CD4-positive, alpha-beta T cell treated with Interleukin-21 for 1 hour (primary cell): ENCODE measurements around the gene COPG2.
"Not testable (repeated sequence)": the region's sequence is repeated elsewhere in the genome, so short reads cannot be mapped to it uniquely, and the experiment has no call there.

Source experiments
- DNase-seq: peaks from one replicate; pipeline ENCODE4 v3.0.0-alpha.2; 2020

COPG2 gene

GRCh38 chr7:130649004-130649790 lies 19.4 kb downstream of the COPG2 start:
- no peak for DNase-seq

GRCh38 chr7:130648580-130648979 lies 20.0 kb downstream of the COPG2 start:
- DNase-seq = no peak

- DNase-seq = no peak
Measured at GRCh38 chr7:130642383-130642782, 26.2 kb downstream of the COPG2 start.

- no peak for DNase-seq
Measured at GRCh38 chr7:130641497-130641896, 27.1 kb downstream of the COPG2 start.

DNA sequence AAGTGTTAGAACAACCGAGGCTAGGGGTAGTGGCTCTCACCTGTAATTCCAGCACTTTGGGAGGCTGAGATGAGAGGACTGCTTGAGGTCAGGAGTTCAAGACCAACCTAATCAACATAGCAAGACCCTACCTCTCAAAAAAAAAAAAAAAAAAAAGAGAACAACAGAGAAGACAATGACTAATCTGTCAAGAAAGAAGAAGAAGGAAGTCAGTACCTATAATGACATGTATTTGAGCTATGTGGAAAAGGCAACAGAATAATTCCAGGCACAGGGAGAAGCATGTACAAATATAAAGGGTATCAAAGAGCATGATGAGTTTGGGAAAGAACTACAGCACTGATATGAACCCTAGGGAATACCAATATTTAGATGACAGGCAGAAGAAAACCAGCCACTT lies 27.5 kb downstream of the COPG2 start:
- DNase-seq = no peak

- no peak for DNase-seq
Measured at GRCh38 chr7:130639388-130639787, 29.2 kb downstream of the COPG2 start.

GRCh38 chr7:130632111-130632510 lies 36.4 kb downstream of the COPG2 start:
- no peak for DNase-seq

DNA sequence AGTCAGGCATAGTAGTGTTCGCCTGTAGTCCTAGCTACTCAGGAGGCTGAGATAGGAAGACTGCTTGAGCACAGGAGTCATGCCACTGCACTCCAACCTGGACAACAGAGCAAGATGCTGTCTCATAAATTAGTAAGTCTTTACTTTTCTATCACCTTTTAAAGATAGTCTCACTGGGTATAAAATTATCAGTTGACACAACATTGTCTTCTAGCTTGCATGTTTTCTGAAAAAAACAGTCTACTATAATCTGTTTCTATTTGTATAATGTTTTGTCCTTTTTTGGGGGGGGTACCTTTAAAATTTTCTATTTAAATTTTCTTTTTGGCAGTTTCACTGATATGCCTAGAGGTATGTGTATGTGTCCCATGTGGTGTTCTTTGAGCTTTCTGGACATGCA lies 39.6 kb downstream of the COPG2 start:
- DNase-seq = no peak

GRCh38 chr7:130627775-130628174 lies 40.8 kb downstream of the COPG2 start:
- DNase-seq = no peak

GRCh38 chr7:130622866-130623265 lies 45.7 kb downstream of the COPG2 start:
- no peak for DNase-seq

DNA sequence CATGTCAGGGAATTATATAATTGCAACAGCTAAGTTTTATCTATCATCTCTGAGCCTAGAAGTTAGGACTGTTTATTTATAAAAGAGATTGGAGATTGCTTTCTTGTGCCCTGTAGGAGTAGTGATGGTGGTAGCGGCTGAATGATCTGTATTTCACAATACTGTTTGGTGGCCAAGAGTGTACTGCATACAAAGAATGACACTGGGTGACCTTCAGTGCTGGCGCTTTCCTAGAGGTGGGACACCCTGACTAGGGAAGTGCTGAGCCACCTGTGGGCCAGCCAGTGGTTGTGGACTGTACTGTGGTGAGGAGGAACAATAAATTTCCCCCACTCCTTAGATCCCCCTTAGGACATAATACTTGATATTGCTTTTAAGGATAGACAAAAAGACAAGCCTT lies 53.0 kb downstream of the COPG2 start:
- no peak for DNase-seq

GRCh38 chr7:130614449-130614848 lies 54.1 kb downstream of the COPG2 start:
- no peak for DNase-seq

DNA sequence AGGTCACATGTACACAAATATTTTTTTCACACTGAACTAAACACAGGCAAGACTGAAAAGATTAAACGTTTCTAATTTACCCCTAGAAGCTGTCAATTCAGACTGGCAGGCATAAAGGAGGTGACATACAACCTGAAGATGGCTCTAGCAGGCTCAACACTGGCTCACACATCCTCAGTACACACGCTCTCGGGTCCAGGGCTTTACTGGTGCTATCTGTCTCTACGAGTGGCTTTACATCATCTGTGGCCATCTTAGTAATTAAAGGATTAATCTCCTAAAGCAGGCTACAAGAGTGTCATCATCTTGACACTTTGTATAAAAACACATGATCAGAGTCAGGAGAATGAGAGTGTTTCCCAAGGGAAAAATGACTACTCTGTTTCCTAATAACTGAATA lies 57.3 kb downstream of the COPG2 start:
- no peak for DNase-seq

GRCh38 chr7:130607066-130607465 lies 61.5 kb downstream of the COPG2 start:
- DNase-seq = not testable (repeated sequence)

GRCh38 chr7:130606161-130606560 lies 62.4 kb downstream of the COPG2 start:
- DNase-seq = no peak

DNA sequence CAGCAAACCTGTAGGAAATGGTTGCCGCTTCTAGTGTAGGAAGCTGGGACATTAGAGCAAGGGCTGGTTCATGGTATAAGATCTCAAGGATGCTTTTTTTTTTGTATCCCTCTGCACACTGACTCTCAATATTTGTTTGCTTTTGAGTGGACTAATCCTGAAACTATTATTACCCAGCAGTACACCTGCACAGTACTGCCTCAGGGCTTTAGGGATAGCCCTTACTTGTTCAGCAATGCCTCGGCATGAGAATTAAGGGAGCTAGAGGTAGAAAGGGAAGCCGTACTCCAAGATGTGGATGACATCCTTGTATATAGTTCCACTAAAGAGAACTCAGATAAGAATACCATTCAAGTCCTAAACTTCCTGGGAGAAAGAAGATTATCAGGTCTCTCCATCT lies 70.5 kb downstream of the COPG2 start:
- DNase-seq = no peak

GRCh38 chr7:130595986-130596385 lies 72.6 kb downstream of the COPG2 start:
- no peak for DNase-seq

DNA sequence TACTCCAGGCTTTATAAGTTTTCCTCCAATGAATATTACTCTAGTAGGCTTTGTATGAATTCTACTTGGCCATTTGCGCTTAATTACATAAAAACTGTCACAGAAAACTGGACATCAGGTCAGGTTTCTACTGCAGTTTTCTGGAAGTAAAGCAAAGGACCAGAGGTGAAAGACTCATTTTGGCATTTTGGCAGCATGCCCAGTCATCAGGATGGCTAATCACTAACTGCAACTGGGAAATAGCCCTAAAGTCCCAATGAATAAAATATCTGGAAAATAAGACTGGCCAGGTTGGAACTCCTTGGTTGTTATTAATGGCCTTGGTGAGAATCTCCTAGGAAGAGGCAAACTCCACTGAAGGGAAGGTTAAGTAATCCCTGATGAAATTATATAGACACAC lies 75.5 kb downstream of the COPG2 start:
- DNase-seq = no peak

GRCh38 chr7:130591464-130591863 lies 77.1 kb downstream of the COPG2 start:
- not testable (repeated sequence) for DNase-seq

GRCh38 chr7:130585932-130586331 lies 82.6 kb downstream of the COPG2 start:
- not testable (repeated sequence) for DNase-seq

DNA sequence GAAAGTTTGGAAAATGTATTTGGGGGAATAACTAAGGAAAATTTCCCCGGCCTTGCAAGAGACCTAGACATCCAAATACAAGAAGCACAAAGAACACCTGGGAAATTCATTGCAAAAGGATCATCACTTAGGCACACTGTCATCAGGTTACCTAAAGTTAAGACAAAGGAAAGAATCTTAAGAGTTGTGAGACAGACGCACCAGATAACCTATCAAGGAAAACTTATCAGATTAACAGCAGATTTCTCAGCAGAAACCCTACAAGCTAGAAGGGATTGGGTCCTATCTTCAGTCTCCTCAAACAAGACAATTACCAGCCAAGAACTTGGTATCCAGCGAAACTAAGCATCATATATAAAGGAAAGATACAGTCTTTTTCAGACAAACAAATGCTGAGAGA lies 93.4 kb downstream of the COPG2 start:
- not testable (repeated sequence) for DNase-seq

DNA sequence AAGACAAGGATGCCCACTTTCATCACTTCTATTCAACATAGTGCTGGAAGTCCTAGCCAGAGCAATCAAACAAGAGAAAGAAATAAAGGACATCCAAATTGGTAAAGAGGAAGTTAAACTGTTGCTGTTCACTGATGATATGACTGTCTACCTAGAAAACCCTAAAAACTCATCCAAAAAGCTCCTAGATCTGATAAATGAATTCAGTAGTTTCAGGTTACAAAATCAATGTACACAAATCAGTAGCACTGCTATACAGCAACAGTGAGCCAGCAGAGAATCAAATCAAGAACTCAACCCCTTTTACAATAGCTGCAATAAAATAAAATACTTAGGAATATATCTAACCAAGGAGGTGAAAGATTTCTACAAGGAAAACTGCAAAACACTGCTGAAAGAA lies 98.4 kb downstream of the COPG2 start:
- not testable (repeated sequence) for DNase-seq

DNA sequence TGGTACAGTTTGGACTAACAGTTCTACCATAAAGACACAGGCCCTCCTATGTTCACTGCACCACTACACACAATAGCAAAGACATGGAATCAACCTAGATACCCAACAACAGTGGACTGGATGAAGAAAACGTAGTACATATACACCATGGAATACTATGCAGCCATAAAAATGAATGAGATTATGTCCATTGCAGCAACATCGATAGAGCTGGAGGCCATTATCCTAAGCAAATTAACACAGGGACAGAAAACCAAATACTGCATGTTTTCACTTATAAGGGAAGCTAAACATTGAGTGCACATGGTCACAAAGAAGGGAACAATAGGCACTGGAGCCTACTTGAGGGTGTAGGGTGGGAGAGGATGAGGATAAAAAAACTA lies 101.7 kb downstream of the COPG2 start:
- no peak for DNase-seq

- DNase-seq = no peak
Measured at GRCh38 chr7:130566168-130566897, 102.2 kb downstream of the COPG2 start.

DNA sequence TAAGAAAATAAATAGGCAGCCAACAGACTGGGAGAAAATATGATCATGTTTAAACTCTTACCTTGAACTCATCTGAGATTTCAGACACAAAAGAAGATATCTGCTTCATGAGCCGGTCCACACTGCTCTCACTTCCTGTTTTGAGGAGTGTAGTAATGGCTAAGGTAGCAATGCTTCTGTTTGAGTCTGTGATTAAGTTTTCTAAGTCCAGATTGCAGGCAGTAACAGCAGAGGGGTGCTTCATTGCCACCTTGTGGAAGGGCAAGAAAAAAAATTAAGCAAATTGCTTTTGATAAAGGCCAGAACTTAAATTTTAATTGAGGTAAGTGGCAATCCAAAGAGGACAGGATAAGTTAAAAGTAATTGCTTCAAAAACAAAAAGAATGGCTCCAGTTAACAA lies 107.6 kb downstream of the COPG2 start:
- DNase-seq = peak; percentile 17
